Neutrophil (primary cell): ENCODE data around the gene SCRT2.

Experiments
- H3K27ac ChIP-seq: fragments of 200-600 bp; sonication (generic); 2 replicates; pipeline ENCODE4 v1.5.1; 2016; ENCODE audit warnings: mild to moderate bottlenecking, moderate library complexity
- H3K27me3 ChIP-seq: fragments of 200-600 bp; sonication (generic); 2 replicates; pipeline ENCODE4 v1.6.0; 2016; ENCODE audit warnings: mild to moderate bottlenecking
- H3K36me3 ChIP-seq: fragments of 200-600 bp; sonication (generic); 2 replicates; pipeline ENCODE4 v1.5.1; 2017
- H3K4me1 ChIP-seq, 2 experiments: fragments of 200-600 bp in 1 of 2; sonication (generic) in 1 of 2; 1 replicate in 1 of 2; 2 replicates in 1 of 2; pipeline versions ENCODE4 v1.5.1 to v1.6.1; 2013 to 2016; ENCODE audit warnings: low read depth in 1 of 2, low read length in 1 of 2, mild to moderate bottlenecking in 1 of 2, moderate library complexity in 1 of 2; ENCODE audit not compliant: control insufficient read depth in 1 of 2, insufficient read depth in 1 of 2
- H3K4me3 ChIP-seq, 2 experiments: fragments of 200-600 bp in 1 of 2; sonication (generic) in 1 of 2; 1 replicate in 1 of 2; 2 replicates in 1 of 2; pipeline ENCODE4 v1.5.1; 2013 to 2016; ENCODE audit warnings: low read depth in 1 of 2, low read length in 1 of 2, mild to moderate bottlenecking in 1 of 2, moderate library complexity in 1 of 2
- H3K9me3 ChIP-seq: fragments of 200-600 bp; sonication (generic); 2 replicates; pipeline ENCODE4 v1.5.1; 2016
- TF ChIP-seq, protein P1 (sequence below): fragments of 200-600 bp; sonication (generic); IDR thresholded peaks from 2 replicates; pipeline ENCODE4 v1.5.1; 2016; ENCODE audit warnings: antibody characterized with exemption

The SCRT2 gene

DNA sequence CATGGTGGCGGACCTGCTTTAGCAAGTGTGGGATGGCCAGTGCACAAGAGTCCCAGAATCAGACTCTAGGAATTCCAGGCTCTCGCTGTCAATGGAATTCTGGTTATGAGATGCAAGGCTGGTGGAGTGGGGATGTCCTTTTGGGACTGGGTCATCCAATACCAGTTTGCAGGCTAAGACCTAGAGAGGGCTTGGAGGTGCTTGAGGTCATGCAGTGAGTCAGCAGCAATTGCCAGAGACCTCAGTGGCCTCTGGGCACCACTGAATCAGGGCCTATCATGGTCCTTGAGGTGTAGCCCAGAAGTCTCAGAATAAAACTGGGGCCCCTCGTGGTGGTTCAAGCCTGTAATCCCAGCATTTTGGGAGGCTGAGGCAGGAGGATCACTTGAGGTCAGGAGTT is 1.4 kb upstream of the SCRT2 start:
- H3K27me3 ChIP-seq = peaks cover 91% of the 10 kb centered on the region

DNA sequence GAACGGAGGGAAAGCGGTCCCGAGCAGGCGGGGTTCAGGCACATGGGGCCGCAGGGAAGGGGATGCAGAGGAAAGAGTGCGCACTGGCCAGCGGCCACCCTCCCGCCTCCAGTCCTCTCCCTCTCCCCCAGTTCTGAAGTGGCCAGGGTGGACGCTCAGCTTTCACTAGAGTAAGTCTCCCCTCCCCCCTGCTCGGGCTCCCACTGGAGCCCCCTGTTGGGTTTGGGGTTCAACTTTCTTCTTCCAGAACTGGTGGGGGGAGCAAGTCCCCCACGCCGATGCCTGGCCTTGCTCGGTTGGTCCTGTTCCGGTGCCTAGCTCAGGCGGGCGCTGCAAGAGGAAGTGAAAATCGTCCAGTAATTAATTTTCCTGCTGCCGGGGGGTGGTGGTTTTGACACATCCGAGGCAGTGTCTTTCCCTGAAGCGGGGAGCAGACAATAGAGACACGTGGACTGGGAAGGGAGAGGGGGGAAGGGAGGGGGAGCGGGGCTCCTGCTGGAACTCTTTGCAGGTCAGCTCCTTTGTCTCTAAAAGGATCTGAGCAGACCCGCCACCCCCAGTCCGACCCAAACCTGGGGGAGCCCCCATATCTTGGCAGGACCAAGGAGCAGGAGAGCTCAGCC is 824 bp upstream of the SCRT2 start:
- Histone ChIP-seq H3K9me3 (no peaks in the 10 kb centered on the region), H3K4me1 (peaks cover 0 to 10% of the 10 kb centered on the region in 2 experiments), H3K4me3 (no peak overlapping the region), H3K36me3 (no peaks in the 10 kb centered on the region), H3K27me3 (peaks cover 91% of the 10 kb centered on the region), H3K27ac (no peak overlapping the region)
- TF ChIP-seq, protein P1, sequence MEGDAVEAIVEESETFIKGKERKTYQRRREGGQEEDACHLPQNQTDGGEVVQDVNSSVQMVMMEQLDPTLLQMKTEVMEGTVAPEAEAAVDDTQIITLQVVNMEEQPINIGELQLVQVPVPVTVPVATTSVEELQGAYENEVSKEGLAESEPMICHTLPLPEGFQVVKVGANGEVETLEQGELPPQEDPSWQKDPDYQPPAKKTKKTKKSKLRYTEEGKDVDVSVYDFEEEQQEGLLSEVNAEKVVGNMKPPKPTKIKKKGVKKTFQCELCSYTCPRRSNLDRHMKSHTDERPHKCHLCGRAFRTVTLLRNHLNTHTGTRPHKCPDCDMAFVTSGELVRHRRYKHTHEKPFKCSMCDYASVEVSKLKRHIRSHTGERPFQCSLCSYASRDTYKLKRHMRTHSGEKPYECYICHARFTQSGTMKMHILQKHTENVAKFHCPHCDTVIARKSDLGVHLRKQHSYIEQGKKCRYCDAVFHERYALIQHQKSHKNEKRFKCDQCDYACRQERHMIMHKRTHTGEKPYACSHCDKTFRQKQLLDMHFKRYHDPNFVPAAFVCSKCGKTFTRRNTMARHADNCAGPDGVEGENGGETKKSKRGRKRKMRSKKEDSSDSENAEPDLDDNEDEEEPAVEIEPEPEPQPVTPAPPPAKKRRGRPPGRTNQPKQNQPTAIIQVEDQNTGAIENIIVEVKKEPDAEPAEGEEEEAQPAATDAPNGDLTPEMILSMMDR = no peak

More for the DNA sequence above, 1.4 kb upstream of the SCRT2 start:
- no peaks in the 10 kb centered on the region for H3K9me3 ChIP-seq
- no peaks in the 10 kb centered on the region for H3K36me3 ChIP-seq
- no peak overlapping the region for H3K4me3 ChIP-seq
- TF ChIP-seq, protein P1 = no peak
- peaks cover 0 to 10% of the 10 kb centered on the region in 2 experiments for H3K4me1 ChIP-seq
- H3K27ac ChIP-seq = no peak overlapping the region

DNA sequence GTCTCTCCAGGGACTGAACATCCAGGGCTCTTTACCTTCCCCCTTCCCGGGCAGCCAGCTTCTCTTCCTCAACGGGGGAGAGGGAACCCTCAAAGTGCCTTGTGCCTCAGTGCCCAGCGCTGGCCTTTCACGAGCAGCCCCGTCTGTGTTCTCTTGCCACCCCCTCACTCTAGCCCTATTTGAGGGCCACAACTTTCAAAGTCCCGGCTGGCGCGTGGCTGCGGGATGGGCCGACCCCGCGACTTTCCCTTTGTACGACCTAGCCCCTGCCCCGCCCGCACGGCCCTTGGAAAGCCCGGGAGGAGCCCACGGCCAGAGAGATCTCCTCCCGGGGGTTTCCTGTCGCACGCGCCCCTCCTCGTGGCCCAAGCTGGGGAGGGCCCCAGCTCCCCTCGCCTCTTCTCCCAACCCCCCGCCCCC is 559 bp downstream of the SCRT2 start:
- H3K27me3 ChIP-seq = peaks cover 98% of the 10 kb centered on the region
- H3K4me1 ChIP-seq = peaks cover 0 to 10% of the 10 kb centered on the region in 2 experiments
- TF ChIP-seq, protein P1 = no peak
- H3K27ac ChIP-seq = no peak overlapping the region
- H3K4me3 ChIP-seq = no peak overlapping the region
- no peaks in the 10 kb centered on the region for H3K9me3 ChIP-seq
- no peaks in the 10 kb centered on the region for H3K36me3 ChIP-seq

DNA sequence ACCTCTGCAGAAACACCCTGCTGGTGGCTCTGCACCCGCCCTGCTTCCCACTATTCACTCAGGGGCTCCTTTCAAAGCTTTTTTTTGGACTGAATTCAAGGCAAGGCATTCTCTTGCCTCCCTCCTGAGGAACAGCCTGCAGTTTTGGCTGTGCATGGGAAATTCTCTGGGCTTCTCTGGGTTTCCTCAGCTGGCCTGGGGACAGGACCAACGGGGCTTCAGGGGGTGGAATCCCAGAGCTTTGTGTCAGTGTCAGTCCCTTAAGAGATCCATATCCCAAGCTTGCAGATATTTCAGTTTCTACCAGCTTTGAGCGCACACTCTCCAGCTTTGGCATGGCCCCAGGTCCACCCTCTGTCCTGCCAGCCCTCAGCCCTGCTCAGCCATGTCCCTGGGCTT is 2.0 kb downstream of the SCRT2 start:
- TF ChIP-seq, protein P1 = no peak
- peaks cover 98% of the 10 kb centered on the region for H3K27me3 ChIP-seq

DNA sequence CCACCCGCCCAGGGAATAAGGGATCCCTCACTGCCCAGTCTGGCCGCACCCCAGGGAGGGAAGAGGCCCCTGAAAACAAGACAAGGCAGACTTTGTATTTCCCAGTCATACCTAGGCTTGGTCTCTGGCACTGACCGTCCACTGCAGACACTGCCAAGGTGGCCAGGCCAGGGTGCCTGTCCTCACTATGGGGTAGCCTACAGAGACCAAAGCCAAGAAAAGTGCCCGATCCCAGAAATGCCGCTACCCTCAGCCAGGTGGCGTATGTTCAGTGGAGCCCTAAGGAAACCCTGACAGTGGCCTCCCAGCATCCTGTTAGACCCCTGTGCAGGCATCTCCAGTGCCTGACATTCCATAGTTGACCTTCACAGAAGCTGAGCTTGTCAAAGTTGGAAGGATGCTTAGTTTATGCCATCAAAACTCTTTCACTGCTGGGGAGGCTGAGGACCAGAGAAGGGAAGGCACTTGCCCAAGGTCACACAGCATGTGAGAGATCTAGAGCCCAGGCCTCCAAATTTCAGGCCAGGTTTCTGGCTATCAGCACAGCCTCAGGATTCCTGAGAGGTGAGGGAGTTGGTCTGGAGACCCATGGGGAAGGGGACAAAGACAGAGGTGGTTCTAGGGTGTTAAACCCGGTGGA is 2.5 kb downstream of the SCRT2 start:
- TF ChIP-seq, protein P1 = no peak
- Histone ChIP-seq H3K36me3 (no peaks in the 10 kb centered on the region), H3K27me3 (peaks cover 98% of the 10 kb centered on the region), H3K4me3 (no peak overlapping the region), H3K27ac (no peak overlapping the region), H3K4me1 (peaks cover 0 to 10% of the 10 kb centered on the region in 2 experiments), H3K9me3 (no peaks in the 10 kb centered on the region)

More for the DNA sequence above, 2.0 kb downstream of the SCRT2 start:
- Histone ChIP-seq H3K4me3 (no peak overlapping the region), H3K9me3 (no peaks in the 10 kb centered on the region), H3K27ac (no peak overlapping the region), H3K36me3 (no peaks in the 10 kb centered on the region), H3K4me1 (peaks cover 0 to 10% of the 10 kb centered on the region in 2 experiments)
